GM23248 (cell line): ENCODE data around the gene CHCHD3. TPM values are rescaled to one million over a fixed set of nuclear protein-coding genes. Genes with fewer than 3 reads are reported as not detected.

ENCODE experiments used
- DNase-seq: peaks from one replicate; pipeline ENCODE4 v3.0.0-alpha.2; 2015
- H2AFZ ChIP-seq: fragments of 200-600 bp; sonication (generic); 2 replicates; pipeline ENCODE4 v1.6.1; 2016; ENCODE audit warnings: antibody characterized with exemption
- H3F3A ChIP-seq: fragments of 200-600 bp; sonication (generic); 2 replicates; pipeline ENCODE4 v1.6.1; 2016; ENCODE audit warnings: mild to moderate bottlenecking, antibody characterized with exemption, mixed run types; ENCODE audit not compliant: insufficient read depth
- H3K27ac ChIP-seq: fragments of 200-600 bp; sonication (generic); 2 replicates; pipeline ENCODE4 v1.5.1; 2016; ENCODE audit warnings: mild to moderate bottlenecking
- H3K27me3 ChIP-seq: fragments of 200-600 bp; sonication (generic); replicated peaks from 2 replicates; pipeline ENCODE4 v1.6.1; 2016; ENCODE audit warnings: mild to moderate bottlenecking; ENCODE audit not compliant: insufficient read depth
- H3K36me3 ChIP-seq: fragments of 200-600 bp; sonication (generic); 2 replicates; pipeline ENCODE4 v1.6.1; 2016; ENCODE audit warnings: low read depth, mild to moderate bottlenecking
- H3K4me1 ChIP-seq: fragments of 200-600 bp; sonication (generic); 2 replicates; pipeline ENCODE4 v1.6.1; 2016; ENCODE audit warnings: mild to moderate bottlenecking; ENCODE audit not compliant: insufficient read depth
- H3K4me2 ChIP-seq: fragments of 200-600 bp; sonication (generic); one replicate; pipeline ENCODE4 v1.6.1; 2016; ENCODE audit warnings: mild to moderate bottlenecking; ENCODE audit not compliant: unreplicated experiment
- H3K4me3 ChIP-seq: fragments of 200-600 bp; sonication (generic); 2 replicates; pipeline ENCODE4 v1.5.1; 2016; ENCODE audit warnings: mild to moderate bottlenecking
- H3K79me2 ChIP-seq: fragments of 200-600 bp; sonication (generic); 2 replicates; pipeline ENCODE4 v1.6.1; 2016; ENCODE audit warnings: mild to moderate bottlenecking; ENCODE audit not compliant: insufficient read depth
- H3K9ac ChIP-seq: fragments of 200-600 bp; sonication (generic); 2 replicates; pipeline ENCODE4 v1.6.1; 2016; ENCODE audit warnings: mild to moderate bottlenecking
- H3K9me2 ChIP-seq: fragments of 200-600 bp; sonication (generic); 2 replicates; pipeline ENCODE4 v1.6.1; 2016; ENCODE audit warnings: mixed run types, mild to moderate bottlenecking, moderate library complexity; ENCODE audit not compliant: insufficient read depth
- H3K9me3 ChIP-seq: fragments of 200-600 bp; sonication (generic); one replicate; pipeline ENCODE4 v1.6.1; 2017; ENCODE audit warnings: low read depth
- H4K20me1 ChIP-seq: fragments of 200-600 bp; sonication (generic); 2 replicates; pipeline ENCODE4 v1.6.0; 2016; ENCODE audit not compliant: insufficient read depth
- EZH2 ChIP-seq: fragments of 200-600 bp; sonication (generic); IDR thresholded peaks from 2 replicates; pipeline ENCODE4 v1.6.1; 2018; ENCODE audit warnings: antibody characterized with exemption, mild to moderate bottlenecking; ENCODE audit not compliant: insufficient read depth, poor library complexity, severe bottlenecking
- EZH2phosphoT487 ChIP-seq: fragments of 200-600 bp; sonication (generic); IDR thresholded peaks from 2 replicates; pipeline ENCODE4 v1.6.1; 2018; ENCODE audit warnings: antibody characterized with exemption, moderate library complexity, mild to moderate bottlenecking, low read depth; ENCODE audit not compliant: insufficient read depth
- WGBS, 2 experiments: methylation state at CpG; one replicate each; pipeline ENCODE4 v1.1.6; 2015 to 2017; ENCODE audit warnings: low lambda C conversion rate in 2 of 2, low coverage in 1 of 2; ENCODE audit errors: missing lambda C conversion rate in 2 of 2; 5-methylcytosine and 5-hydroxymethylcytosine counted together
- in situ Hi-C: fragments of 300-500 bp; cut with MboI; formaldehyde crosslinking; loops from 2 replicates; pipeline ENCODE4 v1.15.0; 2020
- polyA plus RNA-seq: library from polyadenylated mRNA; unstranded; fragments of >200 nt; fragmentation: Nextera tagmentation; extraction: Ambion mirVana; gene quantifications from 2 replicates; pipeline ENCODE4 v1.2.1, GENCODE V29; 2016
- total RNA-seq: library from RNA; depleted of rRNA; stranded (reverse); fragments of >200 nt; shearing (Covaris generic); gene quantifications from 2 replicates; pipeline ENCODE4 v1.2.3, GENCODE V29; 2014

CHCHD3 gene
- total and polyA plus RNA-seq, 2 experiments from 2014 or later, result 43.7 to 66.1 TPM

GRCh38 chr7:132943645-132944044 lies 138.2 kb downstream of the CHCHD3 start:
- in situ Hi-C loops, result no loop called here
- H3K9me3 ChIP-seq, result no peaks in the 10 kb centered on the region
- H3K27me3 ChIP-seq, result no peaks in the 10 kb centered on the region
- H3K27ac ChIP-seq, result no peak overlapping the region
- no peak for DNase-seq
- H3K4me2 ChIP-seq, result no peak overlapping the region
- no peaks in the 10 kb centered on the region for H3K9me2 ChIP-seq
- H2AFZ ChIP-seq, result no peak overlapping the region
- no peaks in the 10 kb centered on the region for H3F3A ChIP-seq
- TF ChIP-seq EZH2phosphoT487 (no peak), EZH2 (no peak)
- H4K20me1 ChIP-seq, result no peaks in the 10 kb centered on the region
- no peaks in the 10 kb centered on the region for H3K4me1 ChIP-seq
- no peak overlapping the region for H3K4me3 ChIP-seq
- 96 to 100% methylated on average over 1 of the region's 1 CpG for WGBS, 2 experiments
- no peaks in the 10 kb centered on the region for H3K79me2 ChIP-seq
- H3K36me3 ChIP-seq, result no peaks in the 10 kb centered on the region
- no peak overlapping the region for H3K9ac ChIP-seq

DNA sequence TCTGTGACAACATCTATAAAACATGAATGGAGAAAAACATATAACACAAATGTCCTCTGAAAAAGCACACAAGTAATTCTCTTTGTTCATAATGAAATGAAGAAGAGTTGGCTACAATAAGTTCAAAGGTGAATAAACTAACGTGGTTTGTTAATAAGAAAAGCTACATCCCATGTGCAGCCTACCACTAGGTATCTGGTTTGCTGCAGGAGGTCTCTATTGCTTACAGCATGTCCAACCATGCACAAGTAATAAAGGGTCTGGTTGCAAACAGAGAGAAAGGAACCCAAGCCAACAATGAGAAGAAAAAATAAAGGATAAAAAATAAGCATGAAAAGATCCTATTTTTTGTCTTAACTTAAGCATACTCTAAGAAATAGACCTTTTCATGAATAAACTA lies 139.2 kb downstream of the CHCHD3 start:
- H3K36me3 ChIP-seq, result no peaks in the 10 kb centered on the region
- H3K4me3 ChIP-seq, result no peak overlapping the region
- H3K9ac ChIP-seq, result no peak overlapping the region
- H4K20me1 ChIP-seq, result no peaks in the 10 kb centered on the region
- H3F3A ChIP-seq, result no peaks in the 10 kb centered on the region
- no peaks in the 10 kb centered on the region for H3K9me3 ChIP-seq
- no peaks in the 10 kb centered on the region for H3K9me2 ChIP-seq
- DNase-seq, result no peak
- no peak overlapping the region for H3K4me2 ChIP-seq
- no peaks in the 10 kb centered on the region for H3K4me1 ChIP-seq
- no peak overlapping the region for H2AFZ ChIP-seq
- 53 to 63% methylated on average over 1 of the region's 1 CpG for WGBS, 2 experiments
- no peak overlapping the region for H3K27ac ChIP-seq
- in situ Hi-C loops, result no loop called here
- no peaks in the 10 kb centered on the region for H3K79me2 ChIP-seq
- no peak for TF ChIP-seq EZH2
- TF ChIP-seq EZH2phosphoT487, result no peak
- H3K27me3 ChIP-seq, result no peaks in the 10 kb centered on the region

DNA sequence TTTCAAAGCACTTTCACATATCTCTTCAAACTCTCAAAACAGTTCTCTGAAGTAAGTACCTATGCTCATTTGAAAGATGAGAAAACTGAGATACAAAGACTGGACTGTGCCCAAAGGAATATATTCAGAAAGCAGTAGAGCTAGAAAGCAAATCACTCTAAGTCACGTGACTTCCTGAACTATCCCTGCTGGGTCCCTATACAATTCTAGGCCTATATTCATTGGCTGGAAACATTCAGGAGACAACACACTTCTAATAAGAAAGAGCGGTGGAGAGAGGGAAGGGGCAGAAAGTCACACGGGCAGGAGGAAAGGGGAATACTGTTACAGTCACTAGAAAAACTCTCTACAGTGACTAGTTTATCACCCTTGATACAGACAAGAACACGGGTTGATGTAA lies 140.0 kb downstream of the CHCHD3 start:
- Histone ChIP-seq H3K4me1 (no peaks in the 10 kb centered on the region), H3K79me2 (no peaks in the 10 kb centered on the region), H3K27me3 (no peaks in the 10 kb centered on the region), H4K20me1 (no peaks in the 10 kb centered on the region), H3K9ac (no peak overlapping the region), H3K27ac (no peak overlapping the region), H2AFZ (no peak overlapping the region), H3K9me3 (no peaks in the 10 kb centered on the region), H3K4me3 (no peak overlapping the region), H3K9me2 (no peaks in the 10 kb centered on the region), H3K36me3 (no peaks in the 10 kb centered on the region), H3F3A (no peaks in the 10 kb centered on the region), H3K4me2 (no peak overlapping the region)
- TF ChIP-seq EZH2phosphoT487, result no peak
- TF ChIP-seq EZH2, result no peak
- WGBS, 2 experiments, result 97 to 100% methylated on average over 4 of the region's 4 CpGs
- in situ Hi-C loops, result no loop called here
- no peak for DNase-seq

GRCh38 chr7:132941428-132941827 lies 140.5 kb downstream of the CHCHD3 start:
- in situ Hi-C loops, result no loop called here
- H3K79me2 ChIP-seq, result no peaks in the 10 kb centered on the region
- no peaks in the 10 kb centered on the region for H3F3A ChIP-seq
- no peaks in the 10 kb centered on the region for H3K36me3 ChIP-seq
- DNase-seq, result no peak
- TF ChIP-seq EZH2 (no peak), EZH2phosphoT487 (no peak)
- H3K9me3 ChIP-seq, result no peaks in the 10 kb centered on the region
- H3K27ac ChIP-seq, result no peak overlapping the region
- H3K4me2 ChIP-seq, result no peak overlapping the region
- H3K4me1 ChIP-seq, result no peaks in the 10 kb centered on the region
- no peak overlapping the region for H2AFZ ChIP-seq
- no peaks in the 10 kb centered on the region for H4K20me1 ChIP-seq
- H3K9me2 ChIP-seq, result no peaks in the 10 kb centered on the region
- no peak overlapping the region for H3K4me3 ChIP-seq
- no peaks in the 10 kb centered on the region for H3K27me3 ChIP-seq
- WGBS, 2 experiments, result 95 to 100% methylated on average over 4 of the region's 4 CpGs
- no peak overlapping the region for H3K9ac ChIP-seq

DNA sequence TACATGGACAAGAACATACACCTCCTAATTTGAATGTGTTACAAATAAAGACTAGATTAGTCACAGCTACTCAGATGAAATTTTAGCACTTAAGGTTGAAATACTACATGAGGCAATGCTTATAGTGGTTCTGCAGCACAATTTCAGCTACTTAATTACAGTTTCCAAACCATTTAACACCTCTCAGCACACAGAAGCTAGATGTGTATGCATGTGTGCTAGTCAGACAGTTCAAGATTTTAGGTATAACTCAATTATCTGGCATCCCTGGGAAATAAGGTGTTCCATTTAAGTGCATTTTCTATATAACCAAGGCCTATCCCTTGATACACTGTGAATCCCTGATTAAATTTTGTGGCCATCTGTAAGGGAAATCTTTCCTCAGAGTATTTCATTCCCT lies 141.8 kb downstream of the CHCHD3 start:
- Histone ChIP-seq H3K4me1 (no peaks in the 10 kb centered on the region), H3K9ac (no peak overlapping the region), H3K9me2 (no peaks in the 10 kb centered on the region), H3F3A (no peaks in the 10 kb centered on the region), H3K4me3 (no peak overlapping the region), H3K4me2 (no peak overlapping the region), H3K9me3 (no peaks in the 10 kb centered on the region), H3K27me3 (no peaks in the 10 kb centered on the region), H3K79me2 (no peaks in the 10 kb centered on the region), H3K27ac (no peak overlapping the region), H3K36me3 (no peaks in the 10 kb centered on the region), H2AFZ (no peak overlapping the region), H4K20me1 (no peaks in the 10 kb centered on the region)
- in situ Hi-C loops, result no loop called here
- TF ChIP-seq EZH2 (no peak), EZH2phosphoT487 (no peak)
- DNase-seq, result no peak
